K562 (cell line): ENCODE data around the gene ARID3B.

Source experiments
- JUN ChIP-seq, 2 experiments: sonication (generic) in 1 of 2; formaldehyde crosslinking in 1 of 2; IDR thresholded peaks; 2 replicates each; pipeline versions ENCODE4 v1.6.1 to v1.8.0; 2012 to 2022; ENCODE audit warnings: borderline replicate concordance in 2 of 2, mild to moderate bottlenecking in 2 of 2, improper control_type of control experiment in 1 of 2, low read depth in 1 of 2, low read length in 1 of 2, missing genetic modification reagents in 1 of 2
- MYC ChIP-seq, 2 experiments: fragments of 250-450 bp in 1 of 2; sonication (Bioruptor Pico) in 1 of 2; IDR thresholded peaks; 2 replicates each; pipeline versions ENCODE4 v1.5.1 to v1.6.1; 2012 to 2021; ENCODE audit warnings: low read depth in 2 of 2, borderline replicate concordance in 1 of 2, improper control_type of control experiment in 1 of 2, low read length in 1 of 2, mild to moderate bottlenecking in 1 of 2, moderate library complexity in 1 of 2
- YY1 ChIP-seq, 3 experiments: IDR thresholded peaks; 2 replicates each; pipeline ENCODE4 v1.6.1; 2011; ENCODE audit warnings: low read length in 2 of 3, mild to moderate bottlenecking in 2 of 3, moderate library complexity in 2 of 3, borderline replicate concordance in 1 of 3, control low read depth in 1 of 3, low read depth in 1 of 3; ENCODE audit not compliant: insufficient read depth in 3 of 3, insufficient replicate concordance in 2 of 3, control insufficient read depth in 1 of 3, insufficient read length in 1 of 3; ENCODE audit errors: extremely low read depth in 1 of 3

- TF ChIP-seq MYC (IDR thresholded peaks at IDR 0.05; ENCODE audit: low read depth, low read length) (no peak), MYC (CRISPR knock-in tag; IDR thresholded peaks at IDR 0.05; ENCODE audit: borderline replicate concordance, low read depth) (no peak), JUN (IDR thresholded peaks at IDR 0.05; ENCODE audit: borderline replicate concordance, low read depth, low read length) (no peak), JUN (CRISPR knock-in tag; IDR thresholded peaks at IDR 0.05; ENCODE audit: borderline replicate concordance) (no peak), YY1 (IDR thresholded peaks at IDR 0.05; ENCODE audit: borderline replicate concordance in 1 of 3, control insufficient read depth in 1 of 3, extremely low read depth in 1 of 3, insufficient read depth in 3 of 3, insufficient read length in 1 of 3, insufficient replicate concordance in 2 of 3, low read depth in 1 of 3, low read length in 2 of 3) (no peak)
Measured at GRCh38 chr15:74502301-74502700, 38.7 kb upstream of the ARID3B start.
